IPS DF 4.7 (cell line): ENCODE results near the gene PPT2.
"Not testable (repeated sequence)": the region's sequence is repeated elsewhere in the genome, so short reads cannot be mapped to it uniquely, and the experiment has no call there.

Experiments used
- DNase-seq: peaks from one replicate; pipeline ENCODE4 v3.0.0-alpha.2; 2013; ENCODE audit warnings: low spot score; ENCODE audit errors: extremely low read depth

PPT2 gene

DNA sequence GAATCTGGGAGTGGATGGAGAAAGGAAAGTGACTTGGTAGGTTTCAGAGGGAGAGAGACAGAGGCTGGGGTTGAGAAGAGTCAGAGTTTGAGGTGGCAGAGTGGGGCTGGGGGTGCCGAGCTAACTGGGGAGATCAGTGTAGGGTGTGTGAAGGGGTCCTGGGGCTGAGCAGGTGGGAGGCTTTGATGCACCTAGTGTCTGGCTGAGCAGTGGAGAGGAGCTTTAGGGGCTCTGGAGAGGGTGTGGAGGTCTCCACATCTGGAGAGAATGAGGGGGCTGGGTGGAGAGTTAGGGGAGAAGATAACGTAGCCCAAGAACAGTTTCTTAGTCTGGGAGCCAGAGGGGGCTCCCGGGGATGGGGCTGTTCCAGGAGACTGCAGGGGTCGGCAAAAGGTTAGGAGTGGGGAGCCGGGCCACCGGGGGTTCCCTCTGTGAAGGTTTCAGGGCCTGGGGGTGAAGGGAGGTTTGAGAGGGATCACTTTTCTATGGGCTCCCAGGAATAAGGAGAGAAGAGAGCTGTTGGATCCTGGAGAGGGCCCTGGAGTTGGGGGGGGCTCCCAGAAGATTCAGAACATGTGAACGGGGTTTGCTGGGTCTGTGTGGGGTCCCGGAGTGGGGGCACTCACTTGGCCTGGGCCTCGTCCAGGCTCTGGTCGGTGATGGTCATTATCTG lies 35.3 kb downstream of the PPT2 start:
- no peak for DNase-seq

DNA sequence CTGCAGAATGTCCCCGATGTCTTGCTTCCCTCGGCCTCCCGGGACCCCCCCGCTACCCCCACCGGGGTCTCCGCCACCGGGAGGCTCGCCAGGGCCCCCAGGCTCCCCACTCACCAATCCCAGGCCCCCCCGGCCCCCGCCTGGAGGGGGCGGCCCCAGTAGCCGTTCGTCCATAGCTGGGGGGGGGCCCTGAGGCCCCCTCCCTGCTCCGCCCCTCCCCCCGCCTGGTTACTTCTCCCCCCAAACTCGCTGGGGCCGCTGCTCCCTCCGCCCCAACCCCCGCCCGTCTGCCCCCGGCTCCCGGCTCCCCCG lies 35.8 kb downstream of the PPT2 start:
- no peak for DNase-seq

DNA sequence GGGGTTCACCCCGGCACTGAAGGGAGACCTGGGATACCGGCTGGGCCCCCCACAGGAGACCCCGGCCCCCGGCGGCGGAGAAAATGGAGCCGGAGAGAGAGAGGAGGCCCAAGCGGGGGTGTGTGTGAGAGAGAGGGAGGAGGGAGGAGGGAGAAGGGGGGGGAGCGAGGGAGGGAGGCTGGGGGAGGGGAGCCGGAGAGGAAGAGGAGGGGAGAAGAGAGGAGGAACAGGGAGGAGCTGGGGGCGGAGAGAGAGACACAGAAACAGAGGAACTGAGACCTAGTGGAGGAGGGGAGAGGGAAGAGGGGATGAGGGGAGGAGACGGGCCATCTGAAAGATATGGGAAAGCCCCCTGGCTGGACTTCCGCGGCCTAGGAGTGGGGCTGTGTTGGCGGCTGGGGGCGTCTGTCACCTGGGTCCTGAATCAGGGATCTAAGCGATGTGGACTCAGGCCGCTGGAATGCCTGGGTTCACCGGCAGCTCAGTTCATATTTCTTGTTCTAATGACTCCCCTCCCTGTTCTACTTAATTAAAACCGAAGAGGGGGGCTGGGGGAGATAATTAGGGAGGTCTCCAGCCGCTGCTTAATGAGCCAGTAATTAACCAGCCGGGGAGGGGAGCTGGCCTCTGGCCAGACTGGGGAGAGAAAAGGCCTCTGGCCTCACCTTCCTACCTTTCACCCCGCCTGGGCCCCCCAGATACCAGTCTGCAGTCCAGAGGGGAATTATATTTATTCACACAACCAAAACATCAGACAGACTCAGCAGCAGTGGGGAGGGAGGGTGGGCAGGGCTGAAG lies 36.3 kb downstream of the PPT2 start, which contains the start of gene PBX2:
Gene PBX2 (minus strand): TSS at position 149 of the 798 bp plus-strand sequence. CDS start 287 bp downstream, outside the sequence.
- DNase-seq = no peak

DNA sequence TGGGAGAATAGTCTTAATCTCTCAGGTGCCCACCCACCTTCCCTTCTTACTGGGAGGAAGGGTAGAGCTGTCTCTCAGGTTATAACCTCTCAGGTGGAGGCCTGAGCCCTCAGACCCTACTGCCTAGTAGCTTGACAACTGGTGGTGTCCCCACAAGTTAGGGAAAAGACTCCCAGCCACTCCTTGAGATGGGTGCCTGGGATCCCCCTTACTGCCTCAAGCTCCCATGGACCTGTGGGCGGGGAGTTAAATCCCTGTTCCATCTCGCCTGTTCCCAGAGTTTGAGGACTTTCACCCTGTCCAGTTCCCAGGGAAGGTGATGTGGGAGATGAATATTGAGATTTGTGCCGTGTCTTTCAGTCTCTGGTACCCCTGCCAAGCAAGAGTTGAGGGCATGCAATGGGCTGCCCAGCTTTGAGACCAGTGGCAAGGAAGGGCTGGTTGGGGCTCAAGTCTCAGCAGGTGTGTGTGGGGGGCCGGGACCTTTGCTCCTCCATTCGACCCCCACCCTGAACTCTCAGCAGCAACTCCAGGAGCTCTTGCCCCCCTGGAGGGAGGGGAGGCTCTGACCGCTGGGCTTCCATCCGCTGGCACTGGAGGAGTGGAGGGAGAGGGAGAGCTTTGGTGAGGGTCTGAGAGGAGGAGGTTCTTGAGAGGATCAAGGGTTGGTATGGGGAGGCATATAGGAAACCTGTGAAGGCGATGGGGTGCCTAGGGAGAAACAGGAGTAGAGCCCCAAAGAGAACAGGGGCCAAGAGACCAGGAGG lies 37.2 kb downstream of the PPT2 start:
- DNase-seq = no peak

DNA sequence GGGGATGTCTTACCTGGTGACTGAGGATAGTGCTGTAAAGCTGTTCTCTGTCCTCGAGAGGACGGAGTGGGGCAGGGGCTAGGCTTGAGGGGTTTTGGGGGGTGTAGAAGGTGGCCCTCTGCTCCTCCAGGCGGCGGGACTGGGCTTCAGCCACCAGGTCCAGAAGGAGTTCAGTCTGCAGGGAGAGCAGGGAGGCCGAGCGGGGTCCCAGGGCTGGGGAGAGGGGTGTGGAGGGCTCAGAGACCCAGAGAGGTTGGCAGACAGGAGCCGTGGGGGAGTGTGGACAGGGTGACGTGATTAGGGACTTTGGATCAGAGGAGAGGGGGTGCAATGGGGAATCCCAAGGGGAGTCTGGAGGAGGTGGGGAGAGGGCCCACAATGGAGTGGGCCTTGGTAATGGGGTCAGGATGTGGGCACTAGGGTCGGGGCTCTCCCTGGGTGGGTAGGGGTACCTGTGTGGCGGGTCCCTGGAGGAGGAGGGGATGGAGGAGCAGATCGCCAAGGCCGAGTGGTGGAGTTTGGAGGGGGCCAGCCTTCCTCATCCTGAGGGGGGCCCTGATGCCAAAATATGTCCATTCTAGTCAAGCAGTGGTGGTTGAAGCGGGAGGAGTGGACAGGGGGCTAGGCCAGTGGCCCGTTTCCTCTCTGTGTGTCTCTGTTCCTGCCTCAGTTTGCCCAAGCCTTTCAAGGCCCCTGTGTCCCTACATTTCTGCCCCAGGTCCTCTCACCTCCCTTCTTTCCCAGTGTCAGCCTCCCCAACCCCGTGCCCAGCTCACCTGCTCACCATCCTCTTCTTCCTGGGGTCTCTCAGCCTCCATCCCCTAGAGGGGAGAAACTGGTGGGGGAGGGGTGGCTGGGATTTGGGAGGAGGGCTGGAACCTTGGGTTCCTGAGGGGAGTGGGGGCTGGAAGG lies 38.0 kb downstream of the PPT2 start:
- DNase-seq = no peak

DNA sequence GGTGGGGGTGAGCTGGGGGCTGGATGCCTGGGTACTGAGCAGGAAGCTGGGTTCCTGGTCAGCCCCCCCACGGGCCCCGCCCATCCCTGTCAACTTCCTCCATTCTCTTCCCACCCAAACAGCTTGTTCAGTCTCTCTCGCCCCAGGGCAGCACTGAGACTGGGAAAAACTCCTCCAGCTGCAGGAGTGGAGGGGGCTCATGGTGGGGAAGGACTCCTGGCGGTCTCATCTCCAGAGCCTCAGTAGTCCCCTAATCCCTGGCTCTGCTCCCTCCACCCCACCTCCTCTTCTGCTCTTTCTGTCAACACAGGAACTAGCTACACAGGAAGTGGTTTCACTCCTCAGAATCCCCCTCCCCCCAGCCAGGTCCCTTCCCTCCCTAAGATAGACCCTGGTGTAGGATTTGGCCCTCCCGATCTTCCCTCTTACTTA lies 38.7 kb downstream of the PPT2 start, which contains the start of gene GPSM3:
Gene GPSM3 (minus strand): TSS at position 36 of the 432 bp plus-strand sequence. CDS start 130 bp downstream, outside the sequence.
- DNase-seq = no peak

DNA sequence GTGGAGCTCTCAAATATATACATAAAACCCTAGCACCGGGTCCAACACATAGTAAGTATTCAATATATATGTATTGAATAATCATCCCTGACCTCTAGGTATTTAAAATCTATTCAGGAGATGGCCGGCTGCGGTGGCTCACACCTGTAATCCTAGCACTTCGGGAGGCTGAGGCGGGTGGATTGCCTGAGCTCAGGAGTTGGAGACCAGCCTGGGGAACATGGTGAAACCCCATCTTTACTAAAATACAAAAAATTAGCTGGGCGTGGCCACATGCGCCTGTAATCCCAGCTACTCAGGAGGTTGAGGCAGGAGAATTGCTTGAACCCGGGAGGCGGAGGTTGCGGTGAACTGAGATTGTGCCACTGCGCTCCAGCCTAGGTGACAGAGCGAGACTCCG lies 39.2 kb downstream of the PPT2 start:
- DNase-seq = not testable (repeated sequence)

DNA sequence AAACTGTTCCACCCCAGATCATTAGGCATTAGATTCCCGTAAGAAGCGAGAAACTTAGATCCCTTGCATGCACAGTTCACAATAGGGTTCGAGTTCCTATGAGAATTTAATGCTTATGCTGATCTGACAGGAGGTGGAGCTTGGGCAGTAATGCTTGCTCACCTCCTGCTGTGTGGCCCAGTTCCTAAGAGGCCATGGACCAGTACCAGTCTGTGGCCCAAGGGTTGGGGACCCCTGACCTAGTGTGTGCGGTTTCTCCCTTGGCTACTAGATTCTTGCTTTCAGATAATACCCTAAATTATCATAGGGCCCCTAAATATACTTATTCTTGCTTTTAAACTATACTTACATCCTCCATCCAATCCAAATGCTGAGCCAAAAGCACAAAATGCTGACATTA lies 40.4 kb downstream of the PPT2 start:
- no peak for DNase-seq

DNA sequence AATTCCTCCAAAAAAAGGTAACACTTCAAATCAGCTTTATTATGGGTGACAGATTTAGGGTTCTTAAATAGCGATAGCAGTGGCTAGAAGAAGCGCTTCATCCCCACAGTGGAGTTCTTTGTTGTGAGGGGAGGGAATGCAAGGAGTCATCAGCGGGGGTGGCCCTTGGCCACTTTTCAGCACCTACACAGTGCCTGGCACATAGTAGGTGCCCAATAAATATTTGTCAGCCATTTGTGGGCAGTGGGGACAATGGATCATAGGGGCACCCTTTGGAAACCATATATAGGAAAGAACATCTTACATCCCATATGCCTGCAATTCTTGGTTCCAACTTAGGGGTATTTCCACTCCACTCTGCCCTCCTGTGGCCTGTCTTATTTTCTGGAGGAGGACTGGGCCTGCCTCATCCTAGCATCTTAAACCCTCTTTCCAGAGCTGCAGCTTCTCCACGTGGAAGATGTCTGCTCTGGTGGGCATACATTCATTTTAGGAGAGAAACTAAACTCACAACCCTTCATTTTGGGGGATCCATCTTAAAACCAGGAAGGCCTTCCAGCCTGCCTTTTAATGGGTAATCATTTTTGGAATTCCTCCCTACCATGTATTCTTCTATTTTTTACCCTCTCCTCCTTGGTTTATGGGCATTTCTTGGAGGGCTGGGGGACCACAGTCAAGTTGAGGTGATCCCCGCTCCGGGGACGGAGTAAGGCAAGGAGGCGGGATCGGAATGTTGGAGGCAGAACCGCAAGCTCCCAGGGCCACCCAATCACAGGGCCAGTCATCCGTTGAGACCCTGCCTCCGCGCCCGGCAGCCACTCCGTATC lies 41.1 kb downstream of the PPT2 start:
- DNase-seq = peak; percentile 87

DNA sequence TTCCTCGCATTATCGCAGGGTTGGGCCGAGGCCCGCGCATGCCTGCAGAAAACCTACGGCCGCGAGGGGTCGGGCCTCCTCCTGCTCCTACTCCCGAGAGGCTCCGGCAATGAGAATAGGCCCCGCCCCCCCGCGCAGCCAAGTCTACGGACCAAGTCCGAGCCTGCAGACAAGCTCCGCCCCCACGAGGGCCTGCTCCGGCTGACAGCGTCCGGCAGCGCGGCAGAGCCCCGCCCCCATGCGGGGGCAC lies 41.6 kb downstream of the PPT2 start:
- peak; percentile 96 for DNase-seq

DNA sequence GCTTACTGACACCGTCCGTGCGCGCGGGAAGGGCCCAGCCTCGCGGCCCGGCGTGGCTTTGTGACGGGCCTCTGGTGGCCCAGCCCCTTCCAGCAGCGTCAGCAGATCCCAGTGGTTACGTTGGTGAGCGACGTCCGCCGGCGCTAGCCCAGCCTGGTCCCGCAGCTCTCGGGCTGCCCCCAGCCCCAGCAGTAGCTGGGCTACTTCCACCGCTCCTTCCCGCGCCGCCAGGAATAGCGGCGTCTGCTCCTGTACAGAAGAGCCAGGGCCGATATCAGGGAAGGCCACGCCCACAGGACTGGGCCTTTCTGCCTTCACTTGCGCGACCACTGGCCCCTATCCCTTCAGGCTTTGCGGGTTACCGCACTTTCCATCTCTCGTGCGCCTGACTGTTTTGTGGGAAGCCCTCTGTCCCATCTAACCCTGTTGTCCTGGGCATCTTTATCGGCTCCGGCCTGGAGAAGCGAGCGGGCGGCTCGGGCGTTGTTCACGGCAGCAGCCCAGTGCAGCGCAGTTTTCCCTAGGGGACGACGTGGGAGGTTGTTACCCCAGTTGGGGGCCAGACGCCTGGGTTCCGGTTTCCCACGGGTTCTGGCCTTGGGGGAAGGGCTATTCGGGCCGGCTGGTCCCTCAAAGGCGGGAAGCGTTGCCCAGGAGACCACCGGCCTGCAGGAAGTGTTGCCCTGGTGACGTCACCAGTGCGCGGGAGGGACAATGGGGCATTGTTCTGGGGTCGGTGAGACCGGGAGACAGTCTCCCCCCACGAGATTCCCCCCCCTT lies 42.2 kb downstream of the PPT2 start:
- DNase-seq = no peak

DNA sequence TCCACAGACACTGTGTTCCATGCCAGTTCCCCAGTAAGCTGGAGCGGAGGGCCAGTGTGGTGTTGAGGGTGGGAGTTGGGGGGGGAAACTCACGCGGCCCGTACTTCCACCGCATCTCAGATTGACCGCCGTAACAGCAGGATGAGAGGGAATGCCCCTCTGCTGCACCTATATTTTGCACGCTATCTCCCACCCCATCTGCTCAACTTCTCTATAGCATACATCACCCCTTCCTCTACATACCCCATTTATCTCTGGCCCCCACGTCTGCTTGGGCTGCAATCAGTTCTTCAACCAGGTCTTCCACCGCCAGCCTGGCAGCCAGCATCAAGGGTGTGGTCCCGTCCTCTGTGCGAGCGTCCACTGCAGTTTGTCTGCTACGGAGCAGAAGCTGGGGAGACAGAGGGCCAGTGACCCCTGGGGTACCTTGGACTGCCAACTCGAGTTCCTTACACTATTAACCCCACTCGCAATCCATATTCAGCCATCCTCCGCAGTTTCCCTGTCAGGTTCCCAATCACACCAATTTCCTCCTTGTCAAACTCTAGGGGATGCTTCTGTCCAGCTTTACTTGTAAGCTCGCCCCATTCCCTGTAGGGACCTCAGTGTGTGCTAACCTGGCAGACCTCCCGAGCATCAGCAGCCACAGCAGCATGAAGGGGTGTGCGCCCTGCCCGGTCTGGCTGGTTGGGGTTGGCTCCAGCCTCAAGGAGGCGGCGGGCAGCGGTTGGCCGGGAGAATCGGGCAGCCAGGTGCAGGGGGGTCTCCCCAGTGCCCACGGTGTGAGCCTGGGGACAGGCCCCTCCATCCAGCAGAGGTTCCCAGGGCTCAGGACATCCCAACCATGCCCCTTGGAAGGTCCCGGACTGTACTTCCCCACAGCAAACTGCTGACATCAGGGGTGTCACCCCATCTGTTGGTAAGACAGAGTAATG lies 43.0 kb downstream of the PPT2 start:
- DNase-seq = no peak

DNA sequence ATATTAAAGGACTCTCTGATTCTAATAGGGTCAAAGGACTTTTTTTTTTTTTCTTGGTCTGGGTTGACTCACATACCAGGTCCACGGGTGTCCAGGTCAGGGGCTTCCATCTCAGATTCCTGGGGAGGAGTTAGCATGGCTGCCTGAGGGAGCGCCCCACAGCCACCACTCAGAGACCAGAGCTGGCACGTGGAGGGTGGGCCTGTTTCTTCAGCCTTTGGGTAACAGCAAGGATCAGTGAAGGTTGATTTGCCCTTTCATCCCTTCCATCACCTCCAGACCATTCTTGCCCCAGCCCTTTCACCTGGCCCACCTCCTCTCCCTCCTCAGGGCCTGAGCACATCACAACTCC lies 44.4 kb downstream of the PPT2 start:
- DNase-seq = no peak

DNA sequence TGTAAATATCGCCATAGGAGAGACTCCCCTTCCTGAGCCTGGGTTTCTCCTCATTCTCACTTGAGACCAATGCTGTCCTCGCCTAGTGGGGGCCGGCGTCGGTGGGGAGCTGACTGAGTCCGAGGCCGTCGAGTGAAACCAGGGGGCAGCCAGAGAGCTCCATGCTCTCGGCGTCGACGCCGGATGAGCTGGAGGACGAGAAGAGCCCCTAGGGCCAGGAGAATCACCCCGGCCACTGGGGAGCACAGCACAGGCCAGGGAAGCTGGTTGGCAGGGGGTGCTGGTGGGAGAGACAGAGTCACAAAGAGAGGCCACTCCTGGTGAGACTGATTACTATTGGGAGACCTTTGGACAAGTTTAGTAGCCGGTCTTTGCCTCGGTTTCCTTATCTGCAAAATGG lies 44.9 kb downstream of the PPT2 start:
- no peak for DNase-seq

DNA sequence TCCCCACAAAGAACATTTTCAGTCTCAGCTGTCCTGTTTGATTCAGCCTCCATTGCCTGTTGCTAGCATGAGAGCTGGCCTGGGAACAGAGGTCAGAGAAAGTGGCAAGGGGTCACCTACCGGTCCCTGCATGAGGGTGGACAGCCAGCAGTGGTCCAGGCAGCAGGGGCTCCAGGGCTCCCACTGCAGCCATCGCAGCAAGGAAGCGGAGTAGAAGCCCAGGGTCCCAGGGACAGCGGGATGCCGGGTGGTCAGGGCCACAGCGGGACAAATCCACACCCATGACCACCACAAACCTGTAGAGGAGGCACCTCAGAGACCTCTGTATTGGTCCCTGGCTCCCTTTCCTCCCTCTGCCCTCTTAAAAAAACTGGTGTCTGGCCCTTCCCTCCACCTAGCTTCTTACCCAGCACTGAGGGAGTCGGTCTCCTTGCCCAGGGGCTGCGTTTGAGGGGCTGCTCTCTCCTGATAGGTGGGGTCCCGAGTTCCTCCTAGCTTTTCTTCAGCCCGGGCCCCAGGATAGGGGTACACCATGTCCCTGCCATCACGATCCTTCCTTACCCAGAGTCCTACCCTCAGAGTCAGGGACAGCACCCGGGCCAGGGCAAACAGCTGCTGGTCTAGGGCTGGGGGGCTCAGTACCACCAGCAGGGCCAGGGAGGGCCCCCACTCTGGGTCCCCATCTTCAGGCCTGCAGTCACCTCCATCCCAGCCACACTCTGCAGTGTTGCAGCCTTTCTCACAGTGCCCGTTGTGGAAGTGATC lies 47.0 kb downstream of the PPT2 start:
- no peak for DNase-seq

DNA sequence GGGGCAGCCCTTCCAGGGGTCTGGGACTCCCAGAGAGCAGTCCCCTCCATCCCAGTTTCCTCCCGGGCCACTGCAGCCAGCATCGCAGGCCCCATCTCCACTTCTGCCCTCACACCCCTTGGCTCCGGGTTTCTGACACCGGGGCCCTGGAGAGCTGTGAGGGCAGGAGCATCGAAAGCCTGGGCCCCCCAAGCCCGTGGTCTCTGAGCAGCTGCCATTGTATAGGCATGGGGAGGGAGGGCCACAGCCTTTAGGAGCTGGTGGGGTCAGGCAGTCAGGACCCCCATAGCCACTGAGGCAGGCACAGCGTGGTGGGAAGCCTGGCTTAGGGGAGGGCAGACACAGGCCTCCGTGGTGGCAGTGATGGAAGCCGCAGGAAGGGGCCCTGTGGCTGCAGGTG lies 48.2 kb downstream of the PPT2 start:
- no peak for DNase-seq

DNA sequence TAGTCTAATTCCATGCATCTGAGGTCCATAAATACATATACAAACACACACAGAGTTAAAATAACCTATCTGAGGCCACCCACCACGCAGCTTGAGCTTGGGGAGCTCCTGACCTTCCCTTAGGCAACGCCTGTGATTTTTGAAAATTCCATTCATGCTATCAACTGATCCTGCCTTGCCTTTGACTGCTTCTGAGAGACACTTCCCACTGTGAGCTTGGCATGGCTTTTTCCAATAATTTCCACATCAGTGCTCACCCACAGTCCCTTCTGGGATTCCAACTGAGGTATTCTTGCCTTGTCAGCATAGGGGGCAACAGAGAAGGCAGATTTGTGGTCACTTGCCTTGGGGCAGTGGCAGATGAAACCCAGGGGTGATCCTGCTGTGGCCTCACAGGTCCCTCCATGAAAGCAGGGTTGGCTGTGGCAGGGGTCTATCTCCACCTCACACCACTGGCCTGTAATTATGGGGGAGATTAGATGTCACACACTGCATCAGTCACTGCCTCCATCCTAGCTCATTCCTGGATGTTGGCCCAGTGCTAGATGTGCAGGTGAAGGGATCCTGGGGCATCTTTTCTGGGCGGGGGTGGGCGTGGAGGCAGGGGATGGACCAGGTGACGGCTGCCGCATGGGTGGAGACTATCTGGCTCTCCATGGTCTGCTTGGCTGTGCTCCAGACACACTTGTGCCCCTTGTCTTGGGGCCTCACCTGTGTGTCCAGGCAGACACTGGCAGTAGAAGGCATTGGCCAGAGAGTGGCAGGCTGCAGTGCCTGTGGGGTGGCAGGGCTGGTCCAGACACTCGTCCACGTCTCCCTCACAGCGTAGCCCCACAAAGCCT lies 49.7 kb downstream of the PPT2 start:
- no peak for DNase-seq
